Measurements from ENCODE around the gene QRFP. TPM values are rescaled to one million over a fixed set of nuclear protein-coding genes. Genes with fewer than 3 reads are reported as not detected.
A peak's percentile ranks its signal among the peaks of the same experiment; 100 is the strongest.

QRFP gene
- total RNA-seq, 1 donor: not detected

DNA sequence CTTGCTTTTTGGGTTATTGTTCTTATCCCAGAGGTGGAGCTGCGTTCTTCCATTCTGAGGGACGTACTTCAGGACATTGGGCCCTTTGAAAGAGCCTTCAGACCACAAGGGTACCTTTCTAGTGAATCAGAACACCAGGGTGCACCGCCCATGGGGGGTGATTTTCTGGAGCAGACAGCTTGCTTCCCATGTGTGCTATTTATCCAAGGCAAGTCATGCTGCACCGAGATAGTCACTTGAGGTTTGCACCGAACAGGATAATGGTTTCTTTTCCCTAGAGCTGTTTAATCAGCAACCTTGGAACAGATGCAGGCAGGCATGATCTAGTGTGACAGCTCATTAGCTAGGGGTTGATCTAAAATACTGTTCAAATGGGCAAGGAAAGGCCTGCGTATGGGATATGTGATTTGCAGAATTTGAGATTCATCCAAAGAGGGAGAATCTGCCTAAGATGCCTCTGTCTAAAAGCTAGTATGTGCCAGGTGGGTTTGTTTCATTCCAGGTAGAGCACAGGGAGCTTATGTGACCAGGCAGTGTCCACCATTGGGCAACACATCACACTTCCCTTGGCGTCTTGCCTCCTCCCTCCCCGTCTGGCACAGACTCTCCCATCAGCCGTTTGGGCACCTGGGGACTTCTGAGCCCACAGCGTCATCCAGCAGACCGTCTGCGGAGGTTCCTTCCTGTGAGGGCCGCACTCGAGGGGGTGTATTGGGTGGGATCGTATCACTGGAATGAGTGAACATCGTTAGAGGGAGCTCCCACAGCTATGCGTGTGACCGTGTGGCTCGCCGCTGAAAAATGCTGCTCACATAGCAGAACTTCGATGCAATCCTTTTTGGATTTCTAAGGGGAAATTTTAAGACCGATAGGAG, 38.5 kb downstream of the QRFP start:
- Histone ChIP-seq H3K79me2 (ENCODE audit: insufficient read depth, low read length) (peaks cover 89% of the 10 kb centered on the region), H3K27ac (ENCODE audit: low read depth, low read length) (peak overlapping the region; percentile 97), H3K4me3 (ENCODE audit: insufficient read depth, low read length) (no peak overlapping the region), H3K4me2 (ENCODE audit: insufficient read depth, low read length) (peak overlapping the region; percentile 41), H3K9me3 (ENCODE audit: low read depth, low read length) (no peaks in the 10 kb centered on the region), H4K20me1 (ENCODE audit: insufficient read depth, low read length) (peaks cover 6% of the 10 kb centered on the region), H2AFZ (ENCODE audit: low read length) (no peak overlapping the region), H3K36me3 (ENCODE audit: insufficient read depth, low read length) (peaks cover 71% of the 10 kb centered on the region), H3K27me3 (ENCODE audit: insufficient read depth, low read length) (no peaks in the 10 kb centered on the region), H3K4me1 (ENCODE audit: insufficient read depth, low read length) (peaks cover 54% of the 10 kb centered on the region)
- DNase-seq (ENCODE audit: insufficient read length, low spot score, missing footprints): peak; percentile 87
- TF ChIP-seq, protein P1, sequence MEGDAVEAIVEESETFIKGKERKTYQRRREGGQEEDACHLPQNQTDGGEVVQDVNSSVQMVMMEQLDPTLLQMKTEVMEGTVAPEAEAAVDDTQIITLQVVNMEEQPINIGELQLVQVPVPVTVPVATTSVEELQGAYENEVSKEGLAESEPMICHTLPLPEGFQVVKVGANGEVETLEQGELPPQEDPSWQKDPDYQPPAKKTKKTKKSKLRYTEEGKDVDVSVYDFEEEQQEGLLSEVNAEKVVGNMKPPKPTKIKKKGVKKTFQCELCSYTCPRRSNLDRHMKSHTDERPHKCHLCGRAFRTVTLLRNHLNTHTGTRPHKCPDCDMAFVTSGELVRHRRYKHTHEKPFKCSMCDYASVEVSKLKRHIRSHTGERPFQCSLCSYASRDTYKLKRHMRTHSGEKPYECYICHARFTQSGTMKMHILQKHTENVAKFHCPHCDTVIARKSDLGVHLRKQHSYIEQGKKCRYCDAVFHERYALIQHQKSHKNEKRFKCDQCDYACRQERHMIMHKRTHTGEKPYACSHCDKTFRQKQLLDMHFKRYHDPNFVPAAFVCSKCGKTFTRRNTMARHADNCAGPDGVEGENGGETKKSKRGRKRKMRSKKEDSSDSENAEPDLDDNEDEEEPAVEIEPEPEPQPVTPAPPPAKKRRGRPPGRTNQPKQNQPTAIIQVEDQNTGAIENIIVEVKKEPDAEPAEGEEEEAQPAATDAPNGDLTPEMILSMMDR (IDR thresholded peaks at IDR 0.05; ENCODE audit: extremely low read depth, low read depth, low read length): no peak

DNA sequence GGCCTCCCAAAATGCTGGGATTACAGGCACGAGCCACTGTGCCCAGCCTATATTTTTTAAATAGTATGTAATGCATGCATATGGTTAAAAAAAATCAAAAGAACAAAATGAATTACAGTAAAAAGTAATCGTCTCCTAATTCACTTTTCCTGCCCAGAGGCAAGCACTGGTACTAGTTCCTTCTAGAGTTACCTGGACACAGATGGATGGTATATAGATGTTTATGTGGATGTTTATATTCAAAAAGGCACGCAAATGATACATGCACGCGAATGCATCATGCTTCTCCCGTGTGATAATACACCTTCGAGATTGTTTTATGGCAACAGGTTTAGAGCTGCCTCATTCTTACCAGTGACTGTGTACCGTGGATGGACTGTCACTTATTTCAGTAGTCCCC, 40.1 kb downstream of the QRFP start:
- no peak overlapping the region for H2AFZ ChIP-seq (ENCODE audit: low read length)
- H3K9me3 ChIP-seq (ENCODE audit: low read depth, low read length): no peaks in the 10 kb centered on the region
- peaks cover 4% of the 10 kb centered on the region for H4K20me1 ChIP-seq (ENCODE audit: insufficient read depth, low read length)
- H3K27me3 ChIP-seq (ENCODE audit: insufficient read depth, low read length): no peaks in the 10 kb centered on the region
- no peak for DNase-seq (ENCODE audit: insufficient read length, low spot score, missing footprints)
- H3K4me2 ChIP-seq (ENCODE audit: insufficient read depth, low read length): no peak overlapping the region
- no peak overlapping the region for H3K4me3 ChIP-seq (ENCODE audit: insufficient read depth, low read length)
- H3K36me3 ChIP-seq (ENCODE audit: insufficient read depth, low read length): peaks cover 60% of the 10 kb centered on the region
- H3K27ac ChIP-seq (ENCODE audit: low read depth, low read length): peak overlapping the region; percentile 97
- TF ChIP-seq, protein P1 (IDR thresholded peaks at IDR 0.05; ENCODE audit: extremely low read depth, low read depth, low read length): no peak
- peaks cover 46% of the 10 kb centered on the region for H3K4me1 ChIP-seq (ENCODE audit: insufficient read depth, low read length)
- H3K79me2 ChIP-seq (ENCODE audit: insufficient read depth, low read length): peaks cover 89% of the 10 kb centered on the region

DNA sequence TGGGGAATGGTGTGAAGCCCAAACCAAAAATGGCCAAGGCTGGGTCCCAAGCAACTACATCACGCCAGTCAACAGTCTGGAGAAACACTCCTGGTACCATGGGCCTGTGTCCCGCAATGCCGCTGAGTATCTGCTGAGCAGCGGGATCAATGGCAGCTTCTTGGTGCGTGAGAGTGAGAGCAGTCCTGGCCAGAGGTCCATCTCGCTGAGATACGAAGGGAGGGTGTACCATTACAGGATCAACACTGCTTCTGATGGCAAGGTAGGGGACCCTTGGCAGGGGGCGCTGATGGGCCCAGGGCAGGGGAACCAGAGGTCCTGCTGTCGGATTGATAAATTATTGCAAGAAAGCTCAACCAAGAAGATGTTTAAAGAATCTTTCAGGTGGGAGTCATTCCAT, 41.8 kb downstream of the QRFP start:
- no peak for DNase-seq (ENCODE audit: insufficient read length, low spot score, missing footprints)
- Histone ChIP-seq H2AFZ (ENCODE audit: low read length) (no peak overlapping the region), H3K4me3 (ENCODE audit: insufficient read depth, low read length) (no peak overlapping the region), H3K79me2 (ENCODE audit: insufficient read depth, low read length) (peaks cover 92% of the 10 kb centered on the region), H3K9me3 (ENCODE audit: low read depth, low read length) (no peaks in the 10 kb centered on the region), H3K36me3 (ENCODE audit: insufficient read depth, low read length) (peaks cover 59% of the 10 kb centered on the region), H3K4me2 (ENCODE audit: insufficient read depth, low read length) (no peak overlapping the region), H3K4me1 (ENCODE audit: insufficient read depth, low read length) (peaks cover 33% of the 10 kb centered on the region), H3K27ac (ENCODE audit: low read depth, low read length) (peak overlapping the region; percentile 97), H4K20me1 (ENCODE audit: insufficient read depth, low read length) (peaks cover 6% of the 10 kb centered on the region), H3K27me3 (ENCODE audit: insufficient read depth, low read length) (no peaks in the 10 kb centered on the region)
- TF ChIP-seq, protein P1 (IDR thresholded peaks at IDR 0.05; ENCODE audit: extremely low read depth, low read depth, low read length): no peak

DNA sequence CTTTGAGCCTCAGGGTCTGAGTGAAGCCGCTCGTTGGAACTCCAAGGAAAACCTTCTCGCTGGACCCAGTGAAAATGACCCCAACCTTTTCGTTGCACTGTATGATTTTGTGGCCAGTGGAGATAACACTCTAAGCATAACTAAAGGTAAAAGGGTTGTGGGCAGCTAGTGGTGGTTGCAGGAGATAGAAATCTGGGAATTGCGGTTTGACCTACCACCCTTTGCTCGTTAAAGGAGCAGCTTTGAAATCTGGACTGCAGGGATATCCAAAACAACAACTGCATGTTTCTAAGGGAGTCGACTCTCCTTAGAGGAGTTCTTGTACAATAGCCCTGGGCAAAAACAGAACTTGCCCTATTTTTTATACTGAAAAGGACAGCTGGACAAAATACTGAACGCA, 42.5 kb downstream of the QRFP start:
- H2AFZ ChIP-seq (ENCODE audit: low read length): no peak overlapping the region
- no peak for DNase-seq (ENCODE audit: insufficient read length, low spot score, missing footprints)
- peaks cover 54% of the 10 kb centered on the region for H3K36me3 ChIP-seq (ENCODE audit: insufficient read depth, low read length)
- TF ChIP-seq, protein P1 (IDR thresholded peaks at IDR 0.05; ENCODE audit: extremely low read depth, low read depth, low read length): no peak
- peaks cover 93% of the 10 kb centered on the region for H3K79me2 ChIP-seq (ENCODE audit: insufficient read depth, low read length)
- peak overlapping the region; percentile 97 for H3K27ac ChIP-seq (ENCODE audit: low read depth, low read length)
- H4K20me1 ChIP-seq (ENCODE audit: insufficient read depth, low read length): peaks cover 7% of the 10 kb centered on the region
- H3K4me3 ChIP-seq (ENCODE audit: insufficient read depth, low read length): no peak overlapping the region
- peaks cover 34% of the 10 kb centered on the region for H3K4me1 ChIP-seq (ENCODE audit: insufficient read depth, low read length)
- no peaks in the 10 kb centered on the region for H3K9me3 ChIP-seq (ENCODE audit: low read depth, low read length)
- no peak overlapping the region for H3K4me2 ChIP-seq (ENCODE audit: insufficient read depth, low read length)
- no peaks in the 10 kb centered on the region for H3K27me3 ChIP-seq (ENCODE audit: insufficient read depth, low read length)

Measured in osteoblast (primary cell).